NCI-H146 treated with DMSO at 0.1 percent for 48 hours (cell line): Measurements from ENCODE around the gene SUDS3.

Experiments
- DNase-seq: peaks from one replicate; lab custom pipeline; 2025; ENCODE audit not compliant: unreplicated experiment; lab: John Stamatoyannopoulos, UW

Gene SUDS3

GRCh38 chr12:118356809-118357256 is 19.5 kb upstream of the SUDS3 start:
- DNase-seq = no peak

DNA sequence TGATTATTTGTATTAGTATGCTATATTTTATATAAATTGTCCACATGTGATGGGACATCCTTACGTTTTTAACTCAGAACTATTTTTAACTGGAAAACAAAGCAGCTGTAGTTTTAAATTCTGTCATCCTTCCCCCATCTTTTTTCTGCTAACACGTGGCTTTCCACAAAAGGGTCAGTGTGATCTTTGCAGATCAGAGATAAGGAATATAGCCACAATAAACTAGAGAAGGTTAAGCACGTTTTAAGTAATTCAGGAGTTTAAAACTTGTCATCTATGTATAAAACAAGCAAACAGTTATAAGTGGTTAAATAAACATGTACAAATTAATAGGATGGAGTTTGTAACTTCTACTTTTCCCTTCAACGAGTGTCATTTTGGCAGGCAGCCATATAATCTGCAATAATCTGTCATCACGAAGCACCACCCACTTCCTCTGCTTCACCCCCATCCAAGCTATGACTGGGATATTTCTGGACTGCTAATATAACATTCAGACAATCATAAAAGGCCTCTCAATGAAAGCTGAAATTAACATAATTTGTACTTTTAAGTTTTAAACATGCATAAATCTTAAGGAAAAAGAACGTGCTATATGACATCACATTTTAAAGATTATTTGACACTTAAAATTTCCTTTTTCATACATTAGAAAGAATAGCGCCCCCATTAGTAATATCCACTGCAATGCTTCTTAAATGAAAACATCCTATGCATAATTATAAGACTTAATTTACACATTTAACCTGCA is 18.9 kb upstream of the SUDS3 start:
- peak; percentile 14 for DNase-seq

DNA sequence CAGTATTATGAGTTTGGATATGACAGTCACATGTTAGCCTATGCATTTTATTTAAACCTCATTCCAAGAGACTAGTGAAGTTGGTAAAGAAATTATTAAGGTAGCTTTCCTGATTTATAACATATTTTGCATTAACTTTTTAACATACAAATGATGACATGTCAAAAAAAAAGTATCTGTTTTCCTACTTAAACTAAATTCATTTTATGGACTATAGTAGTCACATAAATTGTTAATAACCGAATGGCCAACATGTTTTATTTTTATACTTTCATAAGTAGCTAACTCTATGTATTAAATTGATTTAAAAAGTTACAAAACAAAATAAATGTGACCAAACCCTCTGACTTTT is 18.4 kb upstream of the SUDS3 start:
- no peak for DNase-seq

DNA sequence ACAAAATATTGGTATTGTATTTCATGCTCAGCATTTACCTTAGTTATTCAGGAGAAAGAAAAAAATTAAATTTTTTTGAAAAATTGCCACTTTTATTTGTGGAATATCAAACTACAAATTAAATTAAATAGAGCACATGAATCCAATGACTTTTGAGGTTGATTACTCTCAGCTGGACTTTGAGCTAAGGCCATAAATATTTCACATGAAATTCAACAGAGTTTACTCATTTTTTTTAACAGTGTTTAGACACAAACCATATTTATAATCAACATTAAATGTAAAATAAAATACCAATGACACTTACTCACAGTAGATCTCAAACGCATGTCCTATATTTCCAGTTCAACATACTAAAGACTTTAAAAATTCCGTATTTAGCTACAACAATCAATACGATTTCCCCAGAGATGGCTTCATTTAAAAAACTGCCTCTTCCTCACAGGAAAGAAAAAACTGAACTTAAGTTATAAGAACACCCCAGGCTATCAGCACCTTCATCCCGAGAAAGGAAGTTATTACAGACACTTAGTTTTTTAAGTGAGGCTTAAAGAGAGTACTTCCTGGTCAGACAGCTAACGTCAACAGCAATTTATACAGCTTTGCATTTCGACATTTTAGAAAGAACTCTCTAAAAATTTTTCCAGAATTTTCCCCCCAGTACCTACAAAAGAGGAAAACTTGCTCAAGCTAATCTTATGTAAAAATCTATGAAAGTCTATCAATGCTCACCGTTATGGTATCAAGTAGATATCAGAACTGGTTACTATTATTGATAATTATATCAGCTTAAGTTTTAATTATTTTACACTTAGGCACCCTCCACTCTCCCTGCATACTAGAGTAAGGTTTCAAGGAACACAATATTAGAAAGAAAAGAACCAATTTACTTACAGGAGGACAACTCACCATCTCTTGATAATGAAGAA is 17.5 kb upstream of the SUDS3 start:
- DNase-seq = no peak

DNA sequence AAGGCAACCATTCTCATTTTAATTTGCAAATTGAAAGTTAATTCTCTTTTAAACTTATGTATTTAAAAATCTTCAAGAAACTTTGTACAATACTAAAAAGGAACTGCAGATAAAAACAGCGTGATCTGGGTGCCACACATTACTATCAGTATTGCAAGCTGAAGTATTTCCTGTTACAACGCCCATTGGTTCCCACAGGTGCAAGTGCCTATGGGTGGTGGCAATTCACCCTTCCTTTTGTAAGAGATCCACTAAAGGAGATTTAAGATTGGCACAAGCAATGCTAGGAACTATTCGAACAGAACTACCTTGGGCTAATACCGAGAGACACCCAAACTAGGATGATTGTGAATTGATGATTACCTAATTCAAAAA is 16.8 kb upstream of the SUDS3 start:
- no peak for DNase-seq

- DNase-seq = no peak
These were observed 15.3 kb upstream of the SUDS3 start for GRCh38 chr12:118361092-118361404.

- DNase-seq = no peak
These were observed 14.5 kb upstream of the SUDS3 start for GRCh38 chr12:118361889-118362288.

- DNase-seq = no peak
These were observed 7.5 kb upstream of the SUDS3 start for GRCh38 chr12:118368821-118369220.

DNA sequence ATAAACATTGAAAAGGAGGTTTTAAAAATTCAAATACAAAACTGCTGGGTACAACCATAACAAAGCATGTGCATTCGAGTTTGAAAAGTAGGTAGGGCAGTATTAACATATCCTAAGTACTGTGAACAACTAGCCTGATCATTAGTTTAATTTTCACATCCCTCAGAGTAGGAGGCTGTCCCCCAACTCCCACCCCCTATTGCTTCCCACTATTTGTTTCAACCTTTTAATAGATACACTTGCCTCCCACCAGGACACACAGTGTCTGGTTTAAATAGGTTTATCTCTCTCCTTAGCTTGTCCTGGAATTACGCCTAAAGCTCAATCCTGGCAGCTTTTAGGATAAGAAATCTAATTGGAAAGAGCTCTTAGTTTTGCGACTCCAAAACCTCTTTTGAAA is 5.8 kb upstream of the SUDS3 start:
- no peak for DNase-seq

DNA sequence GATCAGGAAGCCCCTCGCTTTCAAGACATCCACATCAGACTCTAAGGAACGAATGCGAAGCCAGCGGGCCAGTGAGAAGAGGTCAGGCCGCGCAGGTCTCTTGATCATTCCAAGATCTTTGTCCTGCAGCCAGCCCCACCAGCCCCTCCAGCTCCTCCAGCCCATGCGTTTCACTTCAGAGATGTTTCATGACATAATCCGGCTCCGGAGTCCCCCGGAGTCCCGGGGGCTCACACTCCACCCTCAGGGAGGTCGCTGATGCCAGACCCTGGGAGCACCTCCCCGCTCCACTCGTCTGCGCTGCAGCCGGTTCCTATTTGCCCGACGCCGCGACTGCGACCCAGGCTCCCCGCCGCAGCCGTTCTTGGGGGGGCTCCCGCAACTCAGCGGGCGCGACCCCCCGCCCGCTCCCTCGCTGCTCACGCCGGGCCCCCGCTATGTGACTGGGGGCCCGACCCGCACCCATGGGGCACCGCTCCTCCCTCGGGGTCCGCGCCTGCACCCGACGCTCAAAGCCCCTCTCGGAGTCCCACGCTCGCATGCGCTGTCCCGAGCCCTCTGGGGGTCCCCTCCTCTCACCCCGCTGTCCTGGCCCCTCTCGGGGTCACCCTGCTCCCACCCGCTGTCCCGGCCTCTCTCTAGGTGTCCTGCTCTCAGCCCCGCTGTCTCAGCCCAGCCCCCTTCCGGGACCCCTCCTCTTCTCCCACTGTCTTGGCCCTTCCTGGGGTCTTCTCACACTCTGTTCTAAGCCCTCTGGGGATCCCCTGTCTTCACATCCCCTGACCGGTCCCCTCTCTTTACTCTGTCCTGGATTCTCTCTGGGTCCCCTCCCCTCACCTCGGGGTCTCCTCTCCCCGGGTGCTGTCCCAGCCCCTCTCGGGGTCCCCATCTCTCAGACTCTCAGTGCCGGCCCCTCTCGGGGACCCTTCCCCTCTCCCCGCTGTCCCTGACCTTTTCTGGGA is 4.8 kb upstream of the SUDS3 start:
- DNase-seq = no peak

- peak; percentile 98 for DNase-seq
These were observed 3.5 kb upstream of the SUDS3 start, which contains the start of gene TAOK3 for GRCh38 chr12:118372541-118373495. TSS of gene TAOK3 (minus strand) at chr12:118372907. CDS start at chr12:118255567, 117,340 bp downstream.

GRCh38 chr12:118373616-118374015 is 2.7 kb upstream of the SUDS3 start:
- no peak for DNase-seq

DNA sequence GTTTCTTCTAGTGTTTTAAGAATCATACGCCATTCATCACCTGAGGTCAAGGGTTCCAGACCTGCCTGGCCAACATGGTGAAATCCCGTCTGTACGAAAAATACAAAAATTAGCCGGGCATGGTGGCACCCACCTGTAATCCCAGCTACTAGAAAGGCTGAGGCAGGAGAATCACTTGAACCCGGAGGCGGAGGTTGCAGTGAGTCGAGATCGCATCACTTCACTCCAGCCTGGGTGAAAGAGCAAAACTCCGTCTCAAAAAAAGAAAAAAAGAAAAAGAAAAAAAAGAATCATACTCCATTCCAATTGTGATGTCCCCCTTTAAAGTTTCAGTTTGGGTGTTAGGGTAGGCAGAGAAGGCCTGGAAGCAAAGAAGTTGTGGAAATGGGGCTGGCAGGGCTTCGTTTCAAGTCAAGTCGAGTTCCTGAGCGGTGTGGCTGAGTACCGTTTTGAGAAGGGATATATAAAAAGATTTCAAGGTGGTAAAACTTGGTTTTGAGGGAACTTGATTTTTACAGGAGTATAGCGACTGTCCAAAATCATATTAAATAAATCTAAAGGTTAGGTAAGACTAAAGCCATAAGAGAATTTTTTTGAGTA is 2.1 kb upstream of the SUDS3 start:
- no peak for DNase-seq

DNA sequence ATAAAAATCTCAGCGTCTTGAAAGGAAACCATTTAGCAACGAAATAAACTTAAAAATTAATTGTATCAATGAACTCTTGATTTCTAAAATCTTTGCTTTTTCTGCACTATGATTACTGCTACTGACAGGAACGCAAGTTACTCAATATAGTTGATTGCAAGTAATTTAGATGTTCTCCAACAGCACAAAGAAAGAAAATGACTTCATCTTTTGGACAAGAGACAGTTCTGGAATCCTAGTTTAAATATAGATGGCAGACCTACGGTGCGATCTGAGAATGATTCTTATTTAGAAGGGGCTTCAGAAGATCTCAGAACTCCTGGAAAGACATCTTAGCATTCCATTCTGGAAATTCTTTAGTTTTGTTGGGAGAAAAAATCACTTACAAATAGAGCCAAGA is 1.4 kb upstream of the SUDS3 start:
- no peak for DNase-seq

GRCh38 chr12:118375348-118375747 is 1.0 kb upstream of the SUDS3 start:
- no peak for DNase-seq

DNA sequence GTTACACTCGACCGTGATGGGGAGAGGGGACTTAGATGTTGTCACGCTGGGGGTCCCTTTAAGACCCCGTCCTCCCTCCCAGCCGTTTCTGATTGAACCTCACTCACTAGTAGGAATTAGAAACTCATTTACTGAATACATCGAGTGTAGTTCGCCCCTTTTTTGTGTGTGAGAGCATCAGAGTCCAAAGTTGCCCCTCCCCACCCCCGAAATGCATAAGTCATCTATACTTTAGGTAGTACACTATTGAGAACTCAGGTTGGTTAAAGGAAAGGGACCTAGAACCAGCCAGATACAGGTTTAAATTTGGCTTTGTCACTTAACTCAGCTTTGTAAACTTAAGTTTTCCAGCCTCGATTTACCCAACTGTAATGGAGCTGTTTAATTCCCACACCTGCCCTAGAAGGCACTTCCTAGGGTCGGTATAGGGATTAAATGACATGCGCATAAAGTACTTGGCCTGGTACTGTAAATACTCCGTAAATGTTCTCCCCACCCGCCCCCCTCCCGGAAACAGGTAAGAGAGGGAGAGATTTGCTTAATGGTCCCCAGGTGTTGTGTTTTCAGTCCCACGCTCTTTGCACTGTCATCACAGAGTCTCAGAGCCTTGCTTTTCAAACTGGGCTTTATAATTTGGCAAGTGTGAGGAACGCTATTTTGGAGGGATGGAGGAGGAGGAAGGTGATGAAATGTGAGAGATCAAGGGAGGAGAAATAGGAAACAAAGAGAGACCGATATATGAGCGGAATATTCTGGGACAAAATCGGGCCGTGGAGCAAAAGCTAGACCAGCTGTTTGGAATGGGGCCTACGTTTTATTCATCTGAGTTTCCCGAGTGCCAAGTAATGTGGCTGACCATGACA is 897 bp downstream of the SUDS3 start:
- peak; percentile 30 for DNase-seq

DNA sequence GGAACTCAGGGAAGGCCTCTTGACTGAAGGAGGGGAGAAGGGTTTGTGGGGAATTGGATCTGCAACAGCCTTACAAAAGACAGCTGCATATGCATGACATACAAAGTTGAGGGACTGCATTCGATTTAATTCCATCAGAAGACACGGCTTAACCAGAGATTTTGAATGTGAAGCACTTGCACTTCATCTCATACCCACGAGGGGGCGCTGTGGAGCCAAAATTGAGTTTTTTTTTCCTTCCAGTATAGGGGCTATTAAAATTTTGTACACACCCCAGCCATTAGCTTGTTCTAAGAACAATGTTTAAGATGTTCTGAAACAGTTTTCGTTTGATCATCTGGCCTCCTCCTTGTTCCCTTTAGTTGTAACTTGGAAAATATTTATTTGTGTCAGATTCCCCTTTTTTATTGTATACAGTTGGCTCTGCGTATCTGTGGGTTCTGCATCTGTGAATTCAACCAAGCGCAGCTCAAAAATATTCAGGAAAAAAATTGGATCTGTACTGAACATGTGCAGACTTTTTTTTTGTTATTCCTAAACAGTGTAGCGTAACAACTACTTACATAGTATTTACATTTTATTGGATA is 1.6 kb downstream of the SUDS3 start:
- DNase-seq = peak; percentile 5

GRCh38 chr12:118391424-118391823 is 15.1 kb downstream of the SUDS3 start:
- DNase-seq = no peak
